Retinal pigment epithelial cell (primary cell): ENCODE data around the gene TUBA4A.

Experiments used
- DNase-seq: peaks from one replicate; pipeline ENCODE4 v3.0.0-alpha.2; 2010; ENCODE audit warnings: low read depth
- H3K4me3 ChIP-seq: 2 replicates; pipeline ENCODE4 v1.5.1; 2011; ENCODE audit warnings: mild to moderate bottlenecking, low read length, control low read depth, moderate library complexity
- TF ChIP-seq, protein P1 (sequence below): conservative IDR thresholded peaks from 2 replicates; pipeline ENCODE4 v1.5.1; 2011; ENCODE audit warnings: low read depth, low read length, control low read depth, inconsistent platforms

Gene TUBA4A

DNA sequence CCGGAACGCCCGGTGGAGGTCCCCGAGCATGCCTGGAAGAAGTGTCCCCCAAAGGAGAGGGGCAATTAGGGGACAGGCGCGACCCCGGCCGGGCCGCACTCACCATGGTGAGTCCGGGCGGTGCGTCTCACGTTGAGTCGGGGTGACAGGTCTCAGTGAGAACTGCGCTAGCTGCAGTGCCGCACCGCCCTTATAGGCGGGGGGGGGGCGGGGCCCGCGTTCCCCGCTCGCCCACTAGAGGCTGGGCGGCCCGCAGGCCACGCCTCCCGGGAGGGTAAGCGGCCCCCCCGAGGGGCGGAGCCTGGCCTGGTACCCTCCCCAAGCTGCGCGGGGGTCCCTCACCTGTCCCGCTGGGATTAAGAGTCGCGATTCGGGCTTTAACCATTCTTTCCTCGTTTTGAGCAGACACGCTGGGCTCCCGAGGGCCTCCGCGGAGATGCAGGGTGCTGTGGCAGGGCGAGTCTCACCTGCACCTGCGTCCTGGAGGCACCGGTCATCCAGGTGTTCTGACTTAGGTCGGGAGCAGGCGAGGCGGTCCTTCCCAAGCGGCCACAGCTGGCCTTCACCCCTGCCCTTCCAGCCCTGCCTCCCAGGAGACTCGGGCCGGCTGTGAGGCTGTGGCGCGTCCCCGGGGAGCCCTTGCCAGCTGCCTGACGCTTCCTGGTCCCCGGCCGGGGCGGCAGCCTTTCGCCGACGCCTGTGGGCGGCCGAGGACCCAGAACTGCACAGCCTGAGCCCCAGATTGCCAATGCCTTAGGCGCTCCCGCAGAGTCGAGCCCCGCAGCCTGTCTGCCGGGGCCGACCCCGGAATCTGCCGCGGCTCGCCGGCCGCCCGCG, at the start of gene TUBA4A:
Gene TUBA4A (minus strand): TSS at position 166 of the 837 bp plus-strand sequence. CDS start 60 bp downstream, at position 106.
- DNase-seq: no peak
- TF ChIP-seq, protein P1, sequence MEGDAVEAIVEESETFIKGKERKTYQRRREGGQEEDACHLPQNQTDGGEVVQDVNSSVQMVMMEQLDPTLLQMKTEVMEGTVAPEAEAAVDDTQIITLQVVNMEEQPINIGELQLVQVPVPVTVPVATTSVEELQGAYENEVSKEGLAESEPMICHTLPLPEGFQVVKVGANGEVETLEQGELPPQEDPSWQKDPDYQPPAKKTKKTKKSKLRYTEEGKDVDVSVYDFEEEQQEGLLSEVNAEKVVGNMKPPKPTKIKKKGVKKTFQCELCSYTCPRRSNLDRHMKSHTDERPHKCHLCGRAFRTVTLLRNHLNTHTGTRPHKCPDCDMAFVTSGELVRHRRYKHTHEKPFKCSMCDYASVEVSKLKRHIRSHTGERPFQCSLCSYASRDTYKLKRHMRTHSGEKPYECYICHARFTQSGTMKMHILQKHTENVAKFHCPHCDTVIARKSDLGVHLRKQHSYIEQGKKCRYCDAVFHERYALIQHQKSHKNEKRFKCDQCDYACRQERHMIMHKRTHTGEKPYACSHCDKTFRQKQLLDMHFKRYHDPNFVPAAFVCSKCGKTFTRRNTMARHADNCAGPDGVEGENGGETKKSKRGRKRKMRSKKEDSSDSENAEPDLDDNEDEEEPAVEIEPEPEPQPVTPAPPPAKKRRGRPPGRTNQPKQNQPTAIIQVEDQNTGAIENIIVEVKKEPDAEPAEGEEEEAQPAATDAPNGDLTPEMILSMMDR: no peak
- peak within 1 kb of the TSS; percentile 58 for H3K4me3 ChIP-seq

DNA sequence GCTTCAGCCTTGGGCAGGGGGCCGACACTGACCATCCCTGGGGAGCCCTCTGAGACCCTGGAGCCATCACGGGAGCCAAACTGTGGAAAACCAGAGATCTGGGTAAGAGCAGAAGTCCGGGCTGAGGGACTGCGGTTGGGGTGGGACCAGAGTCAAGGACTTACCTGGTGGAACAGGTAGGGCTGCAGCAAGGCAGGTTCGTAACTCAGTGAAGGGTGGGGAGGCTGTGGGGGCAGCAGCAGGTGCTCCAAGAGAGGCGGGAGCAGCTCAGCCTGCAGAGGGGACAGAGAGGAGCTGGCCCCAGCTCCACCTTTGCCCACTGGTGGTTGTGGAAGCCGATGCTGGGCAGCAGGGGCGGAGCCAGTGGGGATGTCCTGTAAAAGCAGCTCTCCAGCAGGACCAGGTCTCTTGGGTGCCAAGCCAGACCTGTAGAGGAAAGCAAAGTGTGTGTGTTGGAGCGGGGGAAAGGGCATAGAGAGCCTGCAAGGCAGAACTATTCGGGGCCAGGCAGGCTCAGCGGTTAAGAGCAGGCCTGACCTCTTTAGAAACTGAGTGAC, 48.8 kb upstream of the TUBA4A start:
- DNase-seq: no peak
- TF ChIP-seq, protein P1: no peak
- no peak overlapping the region for H3K4me3 ChIP-seq

DNA sequence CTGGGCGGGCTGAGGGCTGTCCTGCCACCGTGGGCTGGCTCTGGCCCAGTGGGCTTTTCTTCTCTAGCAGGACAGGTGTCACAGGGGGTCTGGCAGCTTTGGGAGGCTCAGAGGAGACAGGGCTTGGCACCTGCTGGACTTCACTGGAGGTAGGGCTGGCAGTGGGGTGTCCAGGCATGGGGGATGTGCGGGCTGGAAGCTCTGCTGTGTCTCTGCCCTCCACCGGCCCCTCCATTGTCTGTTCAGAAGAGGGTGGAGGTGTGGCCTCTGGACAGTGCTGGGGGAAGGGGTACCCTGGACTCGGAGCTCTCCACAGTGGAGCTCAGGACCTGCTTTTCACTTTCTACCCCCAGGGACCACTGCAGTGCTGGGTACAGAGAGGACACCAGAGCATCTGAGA, 46.3 kb upstream of the TUBA4A start:
- TF ChIP-seq, protein P1: no peak
- H3K4me3 ChIP-seq: no peak overlapping the region
- DNase-seq: no peak

DNA sequence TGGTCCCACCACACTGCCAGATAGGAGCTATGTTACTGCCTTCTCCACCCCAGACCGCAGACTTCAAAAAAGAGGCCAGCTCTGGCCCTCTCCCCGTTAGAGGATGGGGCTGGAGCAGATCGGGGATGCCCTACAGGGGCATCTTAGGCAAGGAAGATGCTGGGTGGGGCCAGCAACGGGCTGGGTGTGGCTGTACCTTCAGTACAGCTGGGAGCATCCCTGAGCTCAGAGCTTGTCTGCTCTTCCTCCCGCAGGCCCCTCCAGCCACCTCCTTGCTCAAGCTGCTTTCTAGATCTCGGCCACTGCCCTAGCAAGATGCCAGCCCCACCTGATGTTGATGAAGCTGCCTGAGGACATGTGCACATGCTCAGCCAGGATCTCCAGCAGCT, 45.6 kb upstream of the TUBA4A start:
- DNase-seq: no peak

DNA sequence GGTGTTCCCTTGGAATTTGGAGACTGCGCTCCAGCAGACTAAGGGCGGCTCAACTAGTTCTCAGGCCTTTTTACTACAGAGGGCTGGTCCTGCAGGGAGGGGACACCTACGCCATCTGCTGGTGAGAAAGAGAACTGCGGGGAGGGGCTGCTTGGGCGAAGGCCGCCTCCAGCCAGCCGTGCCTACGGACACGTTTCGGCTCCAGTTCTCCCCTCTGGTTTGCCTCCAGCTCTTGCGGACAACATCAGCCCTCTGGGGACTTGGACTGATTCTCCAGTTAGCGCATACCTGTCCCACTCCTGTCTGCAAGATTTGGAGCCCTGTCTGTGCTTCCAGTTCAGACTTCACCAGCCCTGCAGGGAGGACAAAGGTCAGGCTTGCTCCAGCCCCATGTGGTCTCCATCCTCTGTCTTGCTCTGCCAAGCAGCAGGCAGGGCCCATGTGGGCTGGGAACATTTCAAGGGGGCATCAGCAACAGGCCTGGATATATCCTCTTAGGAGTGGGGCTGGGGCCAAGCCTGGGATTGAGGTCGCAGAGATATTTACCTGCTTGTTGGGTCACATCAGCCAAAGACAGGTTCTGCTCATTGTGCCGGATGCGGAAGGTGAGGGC, 45.1 kb upstream of the TUBA4A start:
- no peak for DNase-seq
- H3K4me3 ChIP-seq: no peak overlapping the region
- TF ChIP-seq, protein P1: peak; percentile 99

More for the DNA sequence above, 45.6 kb upstream of the TUBA4A start:
- H3K4me3 ChIP-seq: no peak overlapping the region
- TF ChIP-seq, protein P1: no peak

DNA sequence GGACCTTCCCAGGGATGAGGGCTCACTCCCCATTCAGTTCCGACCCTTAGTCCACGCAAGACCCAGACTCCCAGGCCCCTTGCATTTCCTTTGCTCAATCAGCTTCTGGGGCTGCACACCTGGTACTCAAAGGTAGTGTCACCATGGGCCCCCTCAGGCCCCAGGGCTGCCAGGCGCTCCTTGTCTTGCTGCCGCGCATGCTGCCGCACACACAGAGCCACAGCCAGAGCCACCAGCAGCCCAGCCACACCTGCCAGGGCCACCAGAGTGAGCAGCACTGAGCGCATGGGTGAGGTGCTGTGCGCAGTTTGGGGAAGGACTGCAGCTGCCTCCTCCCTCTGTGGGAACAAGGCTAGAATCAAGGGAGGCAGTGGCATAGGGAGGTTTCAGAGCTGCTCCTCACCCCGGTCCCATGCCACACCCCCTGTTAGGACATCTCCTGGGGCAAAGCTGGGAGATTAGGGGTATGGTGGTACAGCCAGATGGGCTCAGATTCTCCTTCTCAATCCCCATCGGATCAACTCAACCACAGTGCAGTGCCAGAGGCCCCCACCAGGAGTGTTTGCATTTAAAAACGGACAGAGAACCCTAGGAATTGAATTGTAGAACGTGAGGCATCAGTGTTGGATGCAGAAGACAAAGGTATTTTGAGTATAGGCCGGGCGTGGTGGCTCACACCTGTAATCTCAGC, 44.2 kb upstream of the TUBA4A start:
- DNase-seq: no peak
- TF ChIP-seq, protein P1: no peak
- no peak overlapping the region for H3K4me3 ChIP-seq
